Mucosa of rectum (tissue), 2 donors: ENCODE measurements around the gene MICAL2.

Experiments used
- H3K27ac ChIP-seq, 2 donors: one replicate each; pipeline ENCODE4 v1.7.0; 2013; ENCODE audit warnings: inconsistent platforms in 2 of 2, low read depth in 2 of 2, low read length in 2 of 2
- H3K27me3 ChIP-seq, 2 donors: one replicate each; pipeline ENCODE4 v1.7.0; 2013; ENCODE audit warnings: low read length in 2 of 2; ENCODE audit not compliant: control insufficient read depth in 2 of 2, insufficient read depth in 2 of 2
- H3K36me3 ChIP-seq, 2 donors: one replicate each; pipeline ENCODE4 v1.7.0; 2013; ENCODE audit warnings: low read length in 2 of 2; ENCODE audit not compliant: control insufficient read depth in 2 of 2, insufficient read depth in 2 of 2
- H3K4me1 ChIP-seq, 2 donors: one replicate each; pipeline ENCODE4 v1.7.0; 2013; ENCODE audit warnings: low read length in 2 of 2, mild to moderate bottlenecking in 1 of 2; ENCODE audit not compliant: control insufficient read depth in 2 of 2, insufficient read depth in 2 of 2
- H3K4me3 ChIP-seq, 2 donors: one replicate each; pipeline ENCODE4 v1.7.0; 2013; ENCODE audit warnings: low read length in 2 of 2
- H3K9ac ChIP-seq, 2 donors: one replicate each; pipeline ENCODE4 v1.7.0; 2013; ENCODE audit warnings: low read length in 2 of 2, low read depth in 1 of 2, mild to moderate bottlenecking in 1 of 2
- H3K9me3 ChIP-seq, 2 donors: one replicate each; pipeline ENCODE4 v1.7.0; 2013; ENCODE audit warnings: low read length in 2 of 2; ENCODE audit not compliant: control insufficient read depth in 2 of 2
- donor health status: healthy.
- donor health status: Normal muscosa, but diverticular disease.

The MICAL2 gene

GRCh38 chr11:12214751-12215150 lies 104.4 kb downstream of the MICAL2 start:
- Histone ChIP-seq H3K4me1 (peaks cover 8 to 14% of the 10 kb centered on the region in 2 donors), H3K27me3 (no peaks in the 10 kb centered on the region), H3K4me3 (no peak overlapping the region), H3K9me3 (no peaks in the 10 kb centered on the region), H3K9ac (no peak overlapping the region), H3K36me3 (peaks cover 66 to 72% of the 10 kb centered on the region in 2 donors), H3K27ac (no peak overlapping the region)

GRCh38 chr11:12215181-12215593 lies 104.8 kb downstream of the MICAL2 start:
- Histone ChIP-seq H3K27ac (no peak overlapping the region), H3K36me3 (peaks cover 68 to 71% of the 10 kb centered on the region in 2 donors), H3K4me3 (no peak overlapping the region), H3K9me3 (no peaks in the 10 kb centered on the region), H3K4me1 (peaks cover 8 to 15% of the 10 kb centered on the region in 2 donors), H3K27me3 (no peaks in the 10 kb centered on the region), H3K9ac (no peak overlapping the region)

- Histone ChIP-seq H3K9ac (no peak overlapping the region), H3K27me3 (no peaks in the 10 kb centered on the region), H3K36me3 (peaks cover 70 to 74% of the 10 kb centered on the region in 2 donors), H3K4me1 (peaks cover 10 to 20% of the 10 kb centered on the region in 2 donors), H3K4me3 (no peak overlapping the region), H3K9me3 (no peaks in the 10 kb centered on the region), H3K27ac (no peak overlapping the region)
Measured at GRCh38 chr11:12216041-12216451, 105.7 kb downstream of the MICAL2 start.

GRCh38 chr11:12216671-12217374 lies 106.4 kb downstream of the MICAL2 start:
- no peaks in the 10 kb centered on the region for H3K9me3 ChIP-seq
- H3K4me3 ChIP-seq, result no peak overlapping the region
- H3K9ac ChIP-seq, result no peak overlapping the region
- H3K4me1 ChIP-seq, result peaks cover 17 to 23% of the 10 kb centered on the region in 2 donors
- H3K27ac ChIP-seq, result no peak overlapping the region
- peaks cover 73 to 76% of the 10 kb centered on the region in 2 donors for H3K36me3 ChIP-seq
- H3K27me3 ChIP-seq, result no peaks in the 10 kb centered on the region

GRCh38 chr11:12217879-12218278 lies 107.5 kb downstream of the MICAL2 start:
- Histone ChIP-seq H3K9ac (no peak overlapping the region), H3K4me1 (peaks cover 28 to 34% of the 10 kb centered on the region in 2 donors), H3K4me3 (no peak overlapping the region), H3K36me3 (peaks cover 72 to 76% of the 10 kb centered on the region in 2 donors), H3K9me3 (no peaks in the 10 kb centered on the region), H3K27ac (no peak overlapping the region), H3K27me3 (no peaks in the 10 kb centered on the region)

- Histone ChIP-seq H3K4me3 (no peak overlapping the region), H3K27ac (peak overlapping the region; percentile 5 to 17), H3K36me3 (peaks cover 63 to 68% of the 10 kb centered on the region in 2 donors), H3K9me3 (no peaks in the 10 kb centered on the region), H3K9ac (no peak overlapping the region), H3K27me3 (no peaks in the 10 kb centered on the region), H3K4me1 (peaks cover 38 to 44% of the 10 kb centered on the region in 2 donors)
Measured at GRCh38 chr11:12218909-12219308, 108.5 kb downstream of the MICAL2 start.

GRCh38 chr11:12219757-12220156 lies 109.4 kb downstream of the MICAL2 start:
- H3K36me3 ChIP-seq, result peaks cover 61 to 62% of the 10 kb centered on the region in 2 donors
- no peaks in the 10 kb centered on the region for H3K9me3 ChIP-seq
- no peak overlapping the region for H3K27ac ChIP-seq
- no peak overlapping the region for H3K4me3 ChIP-seq
- H3K9ac ChIP-seq, result no peak overlapping the region
- H3K4me1 ChIP-seq, result peaks cover 46 to 51% of the 10 kb centered on the region in 2 donors
- no peaks in the 10 kb centered on the region for H3K27me3 ChIP-seq

- no peaks in the 10 kb centered on the region for H3K27me3 ChIP-seq
- peaks cover 55 to 62% of the 10 kb centered on the region in 2 donors for H3K36me3 ChIP-seq
- no peak overlapping the region for H3K9ac ChIP-seq
- peak overlapping the region in 1 of 2 donors; percentile 7 for H3K27ac ChIP-seq
- no peak overlapping the region for H3K4me3 ChIP-seq
- no peaks in the 10 kb centered on the region for H3K9me3 ChIP-seq
- H3K4me1 ChIP-seq, result peaks cover 46 to 51% of the 10 kb centered on the region in 2 donors
Measured at GRCh38 chr11:12220305-12220704, 109.9 kb downstream of the MICAL2 start.

GRCh38 chr11:12221051-12221535 lies 110.7 kb downstream of the MICAL2 start:
- Histone ChIP-seq H3K4me1 (peaks cover 46 to 51% of the 10 kb centered on the region in 2 donors), H3K4me3 (no peak overlapping the region), H3K9me3 (no peaks in the 10 kb centered on the region), H3K9ac (no peak overlapping the region), H3K36me3 (peaks cover 52 to 62% of the 10 kb centered on the region in 2 donors), H3K27ac (peak overlapping the region; percentile 4 to 28), H3K27me3 (no peaks in the 10 kb centered on the region)

- Histone ChIP-seq H3K27ac (peak overlapping the region; percentile 32 to 66), H3K4me1 (peaks cover 43 to 45% of the 10 kb centered on the region in 2 donors)
Measured at GRCh38 chr11:12222055-12222792, 111.8 kb downstream of the MICAL2 start.

More at GRCh38 chr11:12222055-12222792, 111.8 kb downstream of the MICAL2 start:
- H3K36me3 ChIP-seq, result peaks cover 49 to 60% of the 10 kb centered on the region in 2 donors
- no peak overlapping the region for H3K4me3 ChIP-seq
- H3K9me3 ChIP-seq, result no peaks in the 10 kb centered on the region
- H3K27me3 ChIP-seq, result no peaks in the 10 kb centered on the region
- H3K9ac ChIP-seq, result peak overlapping the region in 1 of 2 donors; percentile 24
